HG03460 (cell line): ENCODE measurements around the gene SETD6.
"Not testable (repeated sequence)": the region's sequence is repeated elsewhere in the genome, so short reads cannot be mapped to it uniquely, and the experiment has no call there.

ENCODE experiments used
- ATAC-seq: cut with Tn5 transposase; IDR thresholded peaks from one replicate; pipeline ENCODE4 v1.9.1; 2021; ENCODE audit not compliant: unreplicated experiment

The SETD6 gene

GRCh38 chr16:58515125-58515870, at the start of gene SETD6:
TSS of gene SETD6 (plus strand) at chr16:58515517. CDS start at chr16:58515538, 21 bp downstream.
- peak; percentile 79 for ATAC-seq

GRCh38 chr16:58465817-58466216, 49.5 kb upstream of the SETD6 start:
- no peak for ATAC-seq

- no peak for ATAC-seq
These were observed 48.9 kb upstream of the SETD6 start for GRCh38 chr16:58466396-58466795.

- ATAC-seq, result no peak
These were observed 47.4 kb upstream of the SETD6 start for GRCh38 chr16:58467905-58468304.

GRCh38 chr16:58471209-58471975, 43.9 kb upstream of the SETD6 start:
- no peak for ATAC-seq

- ATAC-seq, result no peak
These were observed 43.1 kb upstream of the SETD6 start for GRCh38 chr16:58472266-58472665.

- ATAC-seq, result no peak
These were observed 42.5 kb upstream of the SETD6 start for GRCh38 chr16:58472827-58473226.

GRCh38 chr16:58474296-58474695, 41.0 kb upstream of the SETD6 start:
- ATAC-seq, result no peak

GRCh38 chr16:58475091-58475619, 40.2 kb upstream of the SETD6 start:
- ATAC-seq, result no peak

GRCh38 chr16:58476791-58477190, 38.5 kb upstream of the SETD6 start:
- ATAC-seq, result no peak

GRCh38 chr16:58478427-58478826, 36.9 kb upstream of the SETD6 start:
- ATAC-seq, result no peak

GRCh38 chr16:58481226-58481869, 34.0 kb upstream of the SETD6 start:
- ATAC-seq, result no peak

GRCh38 chr16:58481931-58482330, 33.4 kb upstream of the SETD6 start:
- no peak for ATAC-seq

GRCh38 chr16:58485184-58485887, 30.0 kb upstream of the SETD6 start:
- no peak for ATAC-seq

- peak; percentile 83 for ATAC-seq
These were observed 27.6 kb upstream of the SETD6 start for GRCh38 chr16:58487566-58488351.

GRCh38 chr16:58488531-58488930, 26.8 kb upstream of the SETD6 start:
- ATAC-seq, result no peak

GRCh38 chr16:58490065-58490464, 25.3 kb upstream of the SETD6 start:
- no peak for ATAC-seq

- ATAC-seq, result not testable (repeated sequence)
These were observed 24.8 kb upstream of the SETD6 start for GRCh38 chr16:58490539-58490938.

GRCh38 chr16:58492066-58492465, 23.3 kb upstream of the SETD6 start:
- no peak for ATAC-seq

- no peak for ATAC-seq
These were observed 22.6 kb upstream of the SETD6 start for GRCh38 chr16:58492735-58493134.
